GM21529 (cell line): ENCODE data around the gene SNUPN.
"Not testable (repeated sequence)": the region's sequence is repeated elsewhere in the genome, so short reads cannot be mapped to it uniquely, and the experiment has no call there.

Experiments used
- ATAC-seq: cut with Tn5 transposase; IDR thresholded peaks from one replicate; pipeline ENCODE4 v1.9.1; 2021; ENCODE audit not compliant: unreplicated experiment

The SNUPN gene

GRCh38 chr15:75637245-75638009 lies 11.9 kb upstream of the SNUPN start:
- ATAC-seq: no peak

DNA sequence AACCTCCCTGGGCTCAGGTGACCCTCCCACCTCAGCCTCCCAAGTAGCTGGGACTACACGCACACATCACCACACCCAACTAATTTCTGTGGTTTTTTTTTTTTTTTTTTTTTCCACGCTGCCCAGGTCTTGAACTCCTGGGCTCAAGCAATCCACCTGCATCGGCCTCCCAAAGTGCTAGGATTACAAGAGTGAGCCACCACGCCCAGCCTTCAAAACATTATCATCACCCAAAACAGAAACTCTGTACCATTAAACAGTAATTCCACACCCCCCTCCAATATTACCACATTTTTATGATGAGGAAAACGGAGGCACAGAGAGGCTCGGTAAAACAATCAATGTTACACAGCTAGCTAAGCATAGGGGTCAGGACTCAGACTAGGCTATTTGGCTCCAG lies 10.5 kb upstream of the SNUPN start:
- ATAC-seq: no peak

GRCh38 chr15:75633922-75634321 lies 8.4 kb upstream of the SNUPN start:
- not testable (repeated sequence) for ATAC-seq

DNA sequence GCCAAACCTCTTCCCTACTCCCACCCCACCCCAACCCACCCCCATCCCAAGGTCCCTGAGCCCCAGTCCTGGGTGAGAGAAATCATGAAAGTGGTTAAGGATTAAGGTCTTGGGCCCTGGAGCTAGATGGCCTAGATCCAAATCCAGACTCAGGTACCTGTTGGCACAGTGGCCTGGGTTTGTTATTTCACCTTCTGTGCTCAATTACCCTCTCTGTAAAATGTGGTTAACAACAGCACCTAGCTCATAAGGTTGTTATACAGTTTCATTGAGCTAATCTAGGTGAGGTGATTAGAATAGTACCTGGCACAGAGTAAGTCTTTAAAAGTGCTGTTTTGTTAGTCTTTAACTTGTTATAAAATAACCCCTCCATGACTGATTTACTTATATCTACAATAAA lies 6.4 kb upstream of the SNUPN start:
- ATAC-seq: no peak

- ATAC-seq: no peak
Observed at GRCh38 chr15:75622505-75622904, 3.0 kb downstream of the SNUPN start.

GRCh38 chr15:75620841-75621391 lies 4.6 kb downstream of the SNUPN start:
- no peak for ATAC-seq

DNA sequence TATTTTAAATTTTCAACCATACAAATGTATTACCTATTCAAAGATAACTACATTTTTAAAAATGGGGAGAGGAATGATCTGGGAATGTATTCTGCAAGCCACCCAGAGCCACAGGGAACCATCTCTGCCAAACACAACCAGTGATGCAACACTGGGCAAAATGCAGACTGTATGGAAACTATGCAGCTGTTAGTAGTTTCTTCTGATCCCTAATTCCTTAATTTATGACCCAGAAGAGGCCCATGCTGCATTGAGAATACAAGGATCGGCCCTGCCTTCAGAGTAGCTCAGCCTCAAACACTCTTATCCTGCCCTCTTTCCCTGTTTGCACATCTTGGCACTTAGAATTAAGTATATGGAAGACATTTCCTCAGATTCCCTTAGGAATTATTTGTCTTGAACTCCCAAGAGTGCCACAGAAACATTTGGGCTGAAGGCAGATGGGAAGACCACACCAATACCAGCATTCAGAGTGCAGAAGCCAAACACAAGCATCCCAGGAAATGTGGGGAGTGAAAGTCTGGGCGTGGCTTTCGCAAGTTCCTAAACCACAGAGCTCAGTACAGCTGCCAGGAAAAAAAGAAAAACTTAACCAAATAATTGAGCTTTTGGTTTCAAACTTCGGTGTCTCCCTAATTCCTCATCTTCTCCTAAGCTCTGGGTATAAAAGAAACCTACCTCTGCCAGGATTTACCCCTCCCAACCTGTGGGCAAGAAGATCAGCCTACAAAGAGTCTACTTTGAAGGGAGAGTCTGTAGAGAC lies 5.3 kb downstream of the SNUPN start:
- ATAC-seq: no peak

DNA sequence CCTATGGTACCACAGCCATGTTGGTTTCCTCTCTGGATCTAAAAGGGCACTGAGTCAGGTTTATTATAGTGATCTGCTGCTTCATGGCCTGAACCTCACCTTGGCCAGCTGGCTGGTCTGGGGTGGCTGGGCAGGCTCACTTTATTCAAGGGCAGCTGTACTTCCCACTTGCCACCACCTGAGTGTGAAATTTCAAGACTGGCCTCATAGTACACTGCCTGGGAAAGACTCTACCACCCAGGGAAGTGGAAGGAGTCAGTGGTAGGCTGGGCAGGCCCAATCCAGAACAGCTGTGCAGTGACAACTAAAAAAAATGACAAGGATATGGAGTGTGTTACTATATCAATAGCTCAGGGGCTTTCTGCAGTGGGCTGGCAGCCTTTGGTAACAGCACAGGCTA lies 8.8 kb downstream of the SNUPN start:
- no peak for ATAC-seq

GRCh38 chr15:75606711-75607699 lies 18.5 kb downstream of the SNUPN start:
- ATAC-seq: no peak

GRCh38 chr15:75606026-75606425 lies 19.5 kb downstream of the SNUPN start:
- no peak for ATAC-seq

- no peak for ATAC-seq
Observed at GRCh38 chr15:75599401-75599800, 26.1 kb downstream of the SNUPN start.

DNA sequence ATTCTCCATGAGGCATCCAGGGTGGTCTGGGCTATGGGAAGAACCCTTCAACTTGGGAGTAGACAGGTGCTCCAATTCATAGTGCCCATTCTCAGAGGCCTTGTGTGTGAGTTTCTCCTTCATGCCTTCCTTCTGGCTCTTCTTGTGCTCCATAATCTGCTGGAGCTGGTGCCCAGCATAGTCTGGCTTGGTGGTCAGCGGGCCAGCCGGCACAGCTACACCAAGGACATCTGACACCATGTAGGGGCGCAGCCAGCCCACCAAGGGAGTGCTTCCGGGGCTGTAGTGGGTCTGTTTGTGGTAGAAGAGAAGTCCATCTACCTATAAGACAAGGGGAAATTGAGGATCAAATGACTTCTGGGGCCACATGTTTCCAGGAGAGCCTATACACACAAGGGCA lies 27.2 kb downstream of the SNUPN start:
- no peak for ATAC-seq

DNA sequence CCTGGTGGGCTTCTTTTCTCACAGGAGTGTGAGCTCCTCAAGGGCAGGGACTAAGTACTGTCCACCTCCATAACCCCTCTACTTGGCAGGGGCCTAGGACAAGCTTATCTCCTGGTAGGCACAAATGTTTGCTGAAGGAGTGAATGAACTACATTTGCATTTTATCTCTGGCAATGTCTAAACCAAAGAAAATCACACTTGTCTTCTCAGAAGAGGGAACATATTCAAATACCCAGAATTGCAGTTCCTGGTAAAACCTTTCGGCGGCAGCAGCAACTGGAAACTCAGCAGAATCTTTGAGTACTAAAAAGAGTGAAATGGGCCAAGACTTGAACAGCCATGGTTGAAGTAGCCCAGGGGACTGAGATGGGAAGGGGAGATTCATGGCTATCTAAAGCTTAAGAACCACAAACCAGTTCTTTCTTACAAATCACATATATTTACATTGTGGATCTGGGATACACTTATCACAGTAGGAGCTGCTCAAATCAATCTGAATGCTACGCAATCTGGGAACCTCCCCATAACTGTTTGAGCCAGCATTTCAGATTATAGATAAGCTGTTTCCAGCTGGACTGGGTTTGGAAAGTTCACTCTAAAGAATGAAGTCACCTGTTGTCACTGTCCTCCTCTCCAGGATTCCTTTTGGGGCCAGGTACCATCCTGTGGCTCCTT lies 27.7 kb downstream of the SNUPN start:
- ATAC-seq: no peak

GRCh38 chr15:75596703-75597345 lies 28.7 kb downstream of the SNUPN start:
- ATAC-seq: no peak

DNA sequence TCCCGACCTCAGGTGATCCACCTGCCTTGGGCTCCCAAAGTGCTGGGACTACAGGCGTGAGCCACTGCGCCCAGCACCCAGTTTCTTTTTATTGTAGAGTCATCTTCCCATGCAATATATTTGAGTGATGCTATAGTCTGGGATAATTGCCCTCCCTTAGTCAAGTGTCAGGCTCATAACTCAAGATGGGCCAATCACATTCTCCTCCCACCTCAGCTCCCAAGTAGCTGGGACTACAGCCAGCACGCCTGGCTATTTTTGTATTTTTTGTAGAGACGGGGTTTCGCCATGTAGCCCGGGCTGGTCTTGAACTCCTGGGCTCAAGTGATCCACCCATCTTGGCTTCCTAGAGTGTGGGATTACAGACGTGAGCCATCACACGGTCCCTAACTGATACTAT lies 31.2 kb downstream of the SNUPN start:
- no peak for ATAC-seq

GRCh38 chr15:75591655-75592364 lies 33.7 kb downstream of the SNUPN start:
- ATAC-seq: no peak

GRCh38 chr15:75590239-75590638 lies 35.3 kb downstream of the SNUPN start:
- ATAC-seq: no peak

- ATAC-seq: no peak
Observed at GRCh38 chr15:75589071-75589470, 36.5 kb downstream of the SNUPN start.

DNA sequence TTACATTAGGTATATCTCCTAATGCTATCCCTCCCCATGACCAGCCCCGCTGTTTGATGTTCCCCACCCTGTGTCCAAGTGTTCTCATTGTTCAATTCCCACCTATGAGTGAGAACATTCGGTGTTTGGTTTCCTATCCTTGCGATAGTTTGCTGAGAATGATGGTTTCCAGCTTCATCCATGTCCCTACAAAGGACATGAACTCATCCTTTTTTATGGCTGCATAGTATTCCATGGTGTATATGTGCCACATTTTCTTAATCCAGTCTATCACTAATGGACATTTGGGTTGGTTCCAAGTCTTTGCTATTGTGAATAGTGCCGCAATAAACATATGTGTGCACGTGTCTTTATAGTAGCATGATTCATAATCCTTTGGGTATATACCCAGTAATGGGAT lies 39.1 kb downstream of the SNUPN start:
- not testable (repeated sequence) for ATAC-seq
